HL-60 (cell line): ENCODE results near the gene SLC35B3.

Experiments
- CTCF ChIP-seq: IDR thresholded peaks from one replicate; pipeline ENCODE4 v1.5.1; 2011; ENCODE audit warnings: low read length, control low read depth, inconsistent platforms; ENCODE audit not compliant: insufficient read depth
- POLR2AphosphoS5 ChIP-seq: IDR thresholded peaks from 2 replicates; pipeline ENCODE4 v1.6.1; 2012; ENCODE audit warnings: low read depth
- REST ChIP-seq: IDR thresholded peaks from 2 replicates; pipeline ENCODE4 v1.6.1; 2012; ENCODE audit warnings: low read depth; ENCODE audit not compliant: insufficient replicate concordance
- SPI1 ChIP-seq: IDR thresholded peaks from 2 replicates; pipeline ENCODE4 v1.6.1; 2012; ENCODE audit warnings: low read depth, mild to moderate bottlenecking, borderline replicate concordance

- TF ChIP-seq CTCF (no peak), SPI1 (no peak), REST (no peak), POLR2AphosphoS5 (no peak)
Observed at GRCh38 chr6:8432614-8433013, 2.7 kb downstream of the SLC35B3 start.
